ENCODE measurements around the gene CRK.

The CRK gene

GRCh38 chr17:1481736-1482135, 25.7 kb upstream of the CRK start:
- no peak for DNase-seq
- Histone ChIP-seq H3K36me3 (no peaks in the 10 kb centered on the region), H3K4me1 (no peaks in the 10 kb centered on the region), H3K4me3 (ENCODE audit: low read depth, low read length) (no peak overlapping the region), H3K27me3 (no peaks in the 10 kb centered on the region), H3K9me3 (no peaks in the 10 kb centered on the region)
- TF ChIP-seq CTCF (IDR thresholded peaks at IDR 0.05; ENCODE audit: low read depth, low read length) = no peak

- H3K36me3 ChIP-seq = no peaks in the 10 kb centered on the region
- H3K4me3 ChIP-seq (ENCODE audit: low read depth, low read length) = no peak overlapping the region
- TF ChIP-seq CTCF (IDR thresholded peaks at IDR 0.05; ENCODE audit: low read depth, low read length) = no peak
- no peaks in the 10 kb centered on the region for H3K9me3 ChIP-seq
- H3K4me1 ChIP-seq = no peaks in the 10 kb centered on the region
- DNase-seq = no peak
- H3K27me3 ChIP-seq = no peaks in the 10 kb centered on the region
These were observed 24.9 kb upstream of the CRK start for GRCh38 chr17:1480747-1481465.

- Histone ChIP-seq H3K9me3 (no peaks in the 10 kb centered on the region), H3K4me1 (no peaks in the 10 kb centered on the region), H3K27me3 (no peaks in the 10 kb centered on the region), H3K4me3 (ENCODE audit: low read depth, low read length) (no peak overlapping the region), H3K36me3 (no peaks in the 10 kb centered on the region)
- DNase-seq = no peak
- no peak for TF ChIP-seq CTCF (IDR thresholded peaks at IDR 0.05; ENCODE audit: low read depth, low read length)
These were observed 22.4 kb upstream of the CRK start for GRCh38 chr17:1478418-1478817.

GRCh38 chr17:1475321-1475854, 19.4 kb upstream of the CRK start:
- no peak for DNase-seq
- TF ChIP-seq CTCF (IDR thresholded peaks at IDR 0.05; ENCODE audit: low read depth, low read length) = no peak
- no peaks in the 10 kb centered on the region for H3K4me1 ChIP-seq
- no peaks in the 10 kb centered on the region for H3K36me3 ChIP-seq
- no peaks in the 10 kb centered on the region for H3K27me3 ChIP-seq
- H3K9me3 ChIP-seq = no peaks in the 10 kb centered on the region
- no peak overlapping the region for H3K4me3 ChIP-seq (ENCODE audit: low read depth, low read length)

- H3K4me3 ChIP-seq (ENCODE audit: low read depth, low read length) = no peak overlapping the region
- no peaks in the 10 kb centered on the region for H3K36me3 ChIP-seq
- no peaks in the 10 kb centered on the region for H3K9me3 ChIP-seq
- DNase-seq = no peak
- H3K4me1 ChIP-seq = no peaks in the 10 kb centered on the region
- no peaks in the 10 kb centered on the region for H3K27me3 ChIP-seq
- TF ChIP-seq CTCF (IDR thresholded peaks at IDR 0.05; ENCODE audit: low read depth, low read length) = no peak
These were observed 18.6 kb upstream of the CRK start for GRCh38 chr17:1474402-1475189.

GRCh38 chr17:1473841-1474240, 17.8 kb upstream of the CRK start:
- H3K4me1 ChIP-seq = no peaks in the 10 kb centered on the region
- no peak overlapping the region for H3K4me3 ChIP-seq (ENCODE audit: low read depth, low read length)
- TF ChIP-seq CTCF (IDR thresholded peaks at IDR 0.05; ENCODE audit: low read depth, low read length) = no peak
- H3K9me3 ChIP-seq = no peaks in the 10 kb centered on the region
- H3K36me3 ChIP-seq = no peaks in the 10 kb centered on the region
- H3K27me3 ChIP-seq = no peaks in the 10 kb centered on the region
- no peak for DNase-seq
